T-helper 2 cell treated with Interferon-gamma antibody and Interleukin-4, amounts not matched to agents 100 ng/mL and 5 ng/mL, for 36 hours (primary cell): ENCODE results near the gene DDX46. TPM values are rescaled to one million over a fixed set of nuclear protein-coding genes. Genes with fewer than 3 reads are reported as not detected.

Experiments used
- intact Hi-C: fragments of 100-400 bp; cut with micrococcal nuclease; formaldehyde crosslinking; loops from one replicate; pipeline ENCODE4 v1.15.1; 2023
- total RNA-seq: library from RNA; stranded (reverse); gene quantifications from 2 replicates; pipeline ENCODE4 v1.2.3, GENCODE V29; 2022

DDX46 gene
- total RNA-seq, 1 donor from 2014 or later: 76.2 TPM

- intact Hi-C loops: no loop called here
Measured at GRCh38 chr5:134777366-134777765, 18.8 kb downstream of the DDX46 start.

- intact Hi-C loops: no loop called here
Measured at GRCh38 chr5:134784241-134784920, 25.8 kb downstream of the DDX46 start.

GRCh38 chr5:134784946-134785620, 26.5 kb downstream of the DDX46 start:
- intact Hi-C loops: no loop called here

- intact Hi-C loops: no loop called here
Measured at GRCh38 chr5:134787692-134788091, 29.1 kb downstream of the DDX46 start.

GRCh38 chr5:134791580-134791979, 33.0 kb downstream of the DDX46 start:
- intact Hi-C loops: no loop called here

GRCh38 chr5:134792286-134792685, 33.7 kb downstream of the DDX46 start:
- intact Hi-C loops: no loop called here

- intact Hi-C loops: no loop called here
Measured at GRCh38 chr5:134793111-134793510, 34.5 kb downstream of the DDX46 start.

- intact Hi-C loops: no loop called here
Measured at GRCh38 chr5:134794082-134794481, 35.5 kb downstream of the DDX46 start.

GRCh38 chr5:134794819-134795218, 36.2 kb downstream of the DDX46 start:
- intact Hi-C loops: no loop called here

GRCh38 chr5:134798468-134798867, 39.9 kb downstream of the DDX46 start:
- intact Hi-C loops: no loop called here

GRCh38 chr5:134803821-134804220, 45.2 kb downstream of the DDX46 start:
- intact Hi-C loops: no loop called here

- intact Hi-C loops: no loop called here
Measured at GRCh38 chr5:134813407-134813806, 54.8 kb downstream of the DDX46 start.

- intact Hi-C loops: no loop called here
Measured at GRCh38 chr5:134813827-134814226, 55.2 kb downstream of the DDX46 start.

GRCh38 chr5:134817006-134817405, 58.4 kb downstream of the DDX46 start:
- intact Hi-C loops: no loop called here

- intact Hi-C loops: no loop called here
Measured at GRCh38 chr5:134818776-134819175, 60.2 kb downstream of the DDX46 start.

- intact Hi-C loops: no loop called here
Measured at GRCh38 chr5:134819407-134819963, 60.9 kb downstream of the DDX46 start.

- intact Hi-C loops: no loop called here
Measured at GRCh38 chr5:134821841-134822240, 63.3 kb downstream of the DDX46 start.

- intact Hi-C loops: no loop called here
Measured at GRCh38 chr5:134824681-134825080, 66.1 kb downstream of the DDX46 start.

GRCh38 chr5:134825212-134825611, 66.6 kb downstream of the DDX46 start:
- intact Hi-C loops: no loop called here

GRCh38 chr5:134833340-134834032, 74.9 kb downstream of the DDX46 start:
- intact Hi-C loops: no loop called here

- intact Hi-C loops: no loop called here
Measured at GRCh38 chr5:134835623-134836022, 77.0 kb downstream of the DDX46 start.

GRCh38 chr5:134837530-134838181, 79.1 kb downstream of the DDX46 start:
- intact Hi-C loops: no loop called here
